Glomerular endothelial cell (primary cell): ENCODE data around the gene CPZ. TPM values are rescaled to one million over a fixed set of nuclear protein-coding genes. Genes with fewer than 3 reads are reported as not detected.

ENCODE experiments used
- total RNA-seq: library from RNA; depleted of rRNA; stranded (reverse); fragments of >200 nt; gene quantifications from 2 replicates; pipeline ENCODE4 v1.2.3, GENCODE V29; 2015

CPZ gene
- total RNA-seq, 1 donor from 2014 or later = 0.64 TPM

Other genes with a start within 250 kb of the CPZ start
- 31.5 and 35.4 TPM in 2 replicates for gene ACOX3, start 152.0 kb upstream of the CPZ start, total RNA-seq
- gene TRMT44, start 152.0 kb upstream of the CPZ start, total RNA-seq = 13.1 and 21.8 TPM in 2 replicates
- not detected in 2 replicates for gene GPR78, start 12.4 kb upstream of the CPZ start, total RNA-seq